Transverse colon (tissue), 4 donors: ENCODE data around the gene CCNA1.

Experiments
- CTCF ChIP-seq, 5 experiments: fragments of 200-600 bp in 3 of 5; fragments of 450-650 bp in 2 of 5; sonication (generic) in 3 of 5; IDR thresholded peaks; 1 replicate in 2 of 5; 2 replicates in 3 of 5; pipeline ENCODE4 v1.5.1; 2016 to 2017; ENCODE audit warnings: antibody characterized with exemption in 5 of 5, inconsistent platforms in 3 of 5, mild to moderate bottlenecking in 2 of 5, moderate library complexity in 1 of 5
- EP300 ChIP-seq: sonication (generic); formaldehyde crosslinking; IDR thresholded peaks from one replicate; pipeline ENCODE4 v1.6.1; 2017; ENCODE audit warnings: antibody characterized with exemption, low read depth
- POLR2A ChIP-seq: fragments of 450-650 bp; IDR thresholded peaks from one replicate; pipeline ENCODE4 v1.6.1; 2016; ENCODE audit warnings: antibody characterized with exemption, mild to moderate bottlenecking, moderate library complexity
- POLR2AphosphoS5 ChIP-seq, 3 donors: sonication (generic); formaldehyde crosslinking; IDR thresholded peaks; one replicate each; pipeline ENCODE4 v1.6.1; 2016; ENCODE audit warnings: antibody characterized with exemption in 3 of 3

- TF ChIP-seq CTCF (IDR thresholded peaks at IDR 0.05) = no peak
- TF ChIP-seq POLR2A = no peak
- no peak for TF ChIP-seq POLR2AphosphoS5 (IDR thresholded peaks at IDR 0.05)
- no peak for TF ChIP-seq EP300
These were observed 1.8 kb upstream of the CCNA1 start for GRCh38 chr13:36430247-36431203.
